Endodermal cell (in vitro differentiated cells): Measurements from ENCODE around the gene MRPS11. TPM values are rescaled to one million over a fixed set of nuclear protein-coding genes. Genes with fewer than 3 reads are reported as not detected.

Experiments used
- DNase-seq: peaks from one replicate; pipeline ENCODE4 v3.0.0-alpha.2; 2017
- H3K27ac ChIP-seq: 2 replicates; pipeline ENCODE4 v1.5.1; 2013; ENCODE audit warnings: mild to moderate bottlenecking, low read depth, low read length, moderate library complexity
- H3K27me3 ChIP-seq: 2 replicates; pipeline ENCODE4 v1.6.1; 2013; ENCODE audit warnings: mild to moderate bottlenecking, low read length, moderate library complexity; ENCODE audit not compliant: insufficient read depth, control insufficient read depth, poor library complexity, severe bottlenecking
- H3K36me3 ChIP-seq: 2 replicates; pipeline ENCODE4 v1.7.0; 2013; ENCODE audit warnings: mild to moderate bottlenecking, low read length, moderate library complexity; ENCODE audit not compliant: control insufficient read depth, insufficient read depth
- H3K4me1 ChIP-seq: one replicate; pipeline ENCODE4 v1.7.0; 2013; ENCODE audit warnings: low read length; ENCODE audit not compliant: control insufficient read depth, insufficient read depth
- H3K4me3 ChIP-seq: 2 replicates; pipeline ENCODE4 v1.5.1; 2013; ENCODE audit warnings: mild to moderate bottlenecking, low read length, moderate library complexity
- H3K9ac ChIP-seq: 2 replicates; pipeline ENCODE4 v1.6.1; 2013; ENCODE audit warnings: mild to moderate bottlenecking, low read length, moderate library complexity; ENCODE audit not compliant: poor library complexity, severe bottlenecking; ENCODE audit errors: extremely low read depth
- H3K9me3 ChIP-seq: 2 replicates; pipeline ENCODE4 v1.6.1; 2013; ENCODE audit warnings: mild to moderate bottlenecking, low read length, moderate library complexity; ENCODE audit not compliant: control insufficient read depth
- H3K27ac Mint-ChIP-seq: 2 replicates; pipeline ENCODE4 v1.8.0; 2020; ENCODE audit warnings: mixed read lengths
- H3K27me3 Mint-ChIP-seq: 2 replicates; pipeline ENCODE4 v1.8.0; 2021; ENCODE audit warnings: mild to moderate bottlenecking, mixed read lengths; ENCODE audit not compliant: insufficient read depth
- H3K36me3 Mint-ChIP-seq: 2 replicates; pipeline ENCODE4 v1.8.0; 2020; ENCODE audit warnings: low read depth, mixed read lengths
- H3K4me1 Mint-ChIP-seq: 2 replicates; pipeline ENCODE4 v1.8.0; 2020; ENCODE audit warnings: mixed read lengths
- H3K4me3 Mint-ChIP-seq: 2 replicates; pipeline ENCODE4 v1.8.0; 2020; ENCODE audit warnings: mild to moderate bottlenecking, moderate library complexity, mixed read lengths
- H3K9me3 Mint-ChIP-seq: 2 replicates; pipeline ENCODE4 v1.8.0; 2020; ENCODE audit warnings: mild to moderate bottlenecking, mixed read lengths
- WGBS, 2 experiments: methylation state at CpG; one replicate each; pipeline versions ENCODE4 v1.1.5 to v1.1.7; 2013; ENCODE audit warnings: missing lambda C conversion rate in 2 of 2, mixed read lengths in 1 of 2; ENCODE audit not compliant: insufficient coverage in 1 of 2, insufficient read length in 1 of 2; 5-methylcytosine and 5-hydroxymethylcytosine counted together
- long read RNA-seq, 4 experiments: library from polyadenylated mRNA in 2 of 4; library from RNA in 1 of 4; library from capped mRNA in 1 of 4; stranded (forward) in 3 of 4; unstranded in 1 of 4; transcript quantifications; one replicate each; pipeline ENCODE4 v2.0.0, GENCODE V29; 2020 to 2021; ENCODE audit warnings: inconsistent platforms in 1 of 4
- polyA plus RNA-seq, 2 experiments: library from polyadenylated mRNA; stranded (reverse); fragments of 50-300 nt; gene quantifications; one replicate each; pipeline ENCODE4 v1.2.3, GENCODE V29; 2013
- total RNA-seq, 2 donors: library from RNA; stranded (reverse); fragmentation: NEBNext Ultra II Directional in 1 of 2; extraction: Animal tissue kit (Norgen Biotek cat#: 25700) in 1 of 2; gene quantifications; 2 replicates in 1 of 2; 3 replicates in 1 of 2; pipeline ENCODE4 v1.2.1, GENCODE V29; 2021
- TF ChIP-seq, protein P1 (sequence below): fragments of 200-600 bp; sonication (generic); conservative IDR thresholded peaks from 2 replicates; pipeline ENCODE4 v1.5.0; 2021; ENCODE audit warnings: antibody characterized with exemption, mild to moderate bottlenecking

The MRPS11 gene
- 10 to 100 TPM; 44.8 to 49.0 TPM for total RNA-seq
- 46.4 TPM for polyA plus RNA-seq (2013, experiment 1 of 2)
- polyA plus RNA-seq (2013, experiment 2 of 2): 45.7 TPM
- long read RNA-seq, experiment 1, transcript MRPS11-201 (6 exons, 3,644 nt): major isoform, 16 of 40 reads
- long read RNA-seq, experiment 1, partial matches to known transcripts: 4 of 40 reads
- long read RNA-seq, experiment 1, other reads (novel, unspliced or antisense): 19 of 40 reads
- long read RNA-seq, experiment 2, transcript MRPS11-201 (6 exons, 3,644 nt): major isoform, 23 of 41 reads
- long read RNA-seq, experiment 2, partial matches to known transcripts: 3 of 41 reads
- long read RNA-seq, experiment 2, other reads (novel, unspliced or antisense): 13 of 41 reads
- long read RNA-seq, experiment 3, transcript MRPS11-201 (6 exons, 3,644 nt): major isoform, 23 of 42 reads
- long read RNA-seq, experiment 3, partial matches to known transcripts: 3 of 42 reads
- long read RNA-seq, experiment 3, other reads (novel, unspliced or antisense): 14 of 42 reads
- long read RNA-seq, experiment 4, transcript MRPS11-206 (2 exons, 453 nt): minor isoform, 5 of 119 reads
- long read RNA-seq, experiment 4, transcript MRPS11-201 (6 exons, 3,644 nt): major isoform, 75 of 119 reads
- long read RNA-seq, experiment 4, partial matches to known transcripts: 6 of 119 reads
- long read RNA-seq, experiment 4, other reads (novel, unspliced or antisense): 32 of 119 reads

DNA sequence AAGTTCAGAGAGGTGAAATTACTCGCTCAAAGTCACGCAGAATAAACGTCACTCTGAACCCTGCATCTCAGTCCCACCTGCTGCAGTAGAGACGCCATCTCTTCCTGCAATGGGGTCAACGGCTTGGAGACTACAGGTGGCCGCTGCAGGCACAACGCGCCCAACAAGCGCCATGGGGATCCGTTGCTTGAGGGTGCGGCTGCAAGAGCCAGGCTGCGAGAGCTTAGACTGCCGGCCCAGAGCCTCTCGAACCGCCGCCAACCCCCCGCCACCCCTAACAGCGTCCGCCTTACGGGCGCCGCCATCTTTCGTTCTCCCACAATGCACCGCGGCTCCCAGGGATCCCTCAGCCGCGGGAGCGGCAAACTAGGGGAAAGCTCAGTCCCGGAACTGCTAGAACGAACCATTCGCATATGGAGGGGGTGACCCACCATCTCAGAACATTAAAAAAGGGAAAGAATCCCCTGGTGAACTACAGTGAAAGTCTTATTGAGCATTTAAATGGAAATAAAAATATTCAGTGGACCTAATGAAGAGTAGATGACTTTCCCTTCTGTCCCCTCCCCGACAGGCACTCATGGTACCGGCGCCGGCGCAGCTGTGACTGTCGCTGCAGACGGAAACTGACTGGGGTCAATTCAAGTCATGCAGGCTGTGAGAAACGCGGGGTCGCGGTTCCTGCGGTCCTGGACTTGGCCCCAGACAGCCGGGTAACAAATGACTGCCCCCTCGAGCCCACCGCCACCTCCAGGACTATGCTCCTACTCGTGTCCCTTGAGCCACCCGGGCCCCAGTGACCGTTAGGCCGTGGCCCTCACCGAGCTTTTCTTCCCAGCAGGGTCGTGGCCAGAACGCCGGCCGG lies at the start of gene MRPS11, which contains the start of gene MRPL46:
Gene MRPS11 (plus strand): TSS at position 636 of the 862 bp plus-strand sequence. CDS start 10 bp downstream, at position 646.
Gene MRPL46 (minus strand): TSS at position 316 of the 862 bp plus-strand sequence. CDS start 11 bp downstream, at position 305.
- peak within 1 kb of the TSS; percentile 88 for H3K4me3 Mint-ChIP-seq
- DNase-seq: peak; percentile 94
- Histone ChIP-seq H3K36me3 (peaks cover 32% of the 10 kb centered on the region), H3K9me3 (no peaks in the 10 kb centered on the region), H3K27ac (peak within 1 kb of the TSS; percentile 92), H3K4me1 (no peaks in the 10 kb centered on the region), H3K9ac (peak within 1 kb of the TSS; percentile 88), H3K4me3 (peak within 1 kb of the TSS; percentile 97), H3K27me3 (no peaks in the 10 kb centered on the region)
- 0% methylated on average over 25 to 55 of the region's 55 CpGs for WGBS, 2 experiments
- H3K4me1 Mint-ChIP-seq: peaks cover 13% of the 10 kb centered on the region
- H3K27ac Mint-ChIP-seq: peak within 1 kb of the TSS; percentile 99
- H3K36me3 Mint-ChIP-seq: peaks cover 15% of the 10 kb centered on the region
- H3K9me3 Mint-ChIP-seq: no peaks in the 10 kb centered on the region
- TF ChIP-seq, protein P1, sequence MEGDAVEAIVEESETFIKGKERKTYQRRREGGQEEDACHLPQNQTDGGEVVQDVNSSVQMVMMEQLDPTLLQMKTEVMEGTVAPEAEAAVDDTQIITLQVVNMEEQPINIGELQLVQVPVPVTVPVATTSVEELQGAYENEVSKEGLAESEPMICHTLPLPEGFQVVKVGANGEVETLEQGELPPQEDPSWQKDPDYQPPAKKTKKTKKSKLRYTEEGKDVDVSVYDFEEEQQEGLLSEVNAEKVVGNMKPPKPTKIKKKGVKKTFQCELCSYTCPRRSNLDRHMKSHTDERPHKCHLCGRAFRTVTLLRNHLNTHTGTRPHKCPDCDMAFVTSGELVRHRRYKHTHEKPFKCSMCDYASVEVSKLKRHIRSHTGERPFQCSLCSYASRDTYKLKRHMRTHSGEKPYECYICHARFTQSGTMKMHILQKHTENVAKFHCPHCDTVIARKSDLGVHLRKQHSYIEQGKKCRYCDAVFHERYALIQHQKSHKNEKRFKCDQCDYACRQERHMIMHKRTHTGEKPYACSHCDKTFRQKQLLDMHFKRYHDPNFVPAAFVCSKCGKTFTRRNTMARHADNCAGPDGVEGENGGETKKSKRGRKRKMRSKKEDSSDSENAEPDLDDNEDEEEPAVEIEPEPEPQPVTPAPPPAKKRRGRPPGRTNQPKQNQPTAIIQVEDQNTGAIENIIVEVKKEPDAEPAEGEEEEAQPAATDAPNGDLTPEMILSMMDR: no peak
- H3K27me3 Mint-ChIP-seq: no peaks in the 10 kb centered on the region

DNA sequence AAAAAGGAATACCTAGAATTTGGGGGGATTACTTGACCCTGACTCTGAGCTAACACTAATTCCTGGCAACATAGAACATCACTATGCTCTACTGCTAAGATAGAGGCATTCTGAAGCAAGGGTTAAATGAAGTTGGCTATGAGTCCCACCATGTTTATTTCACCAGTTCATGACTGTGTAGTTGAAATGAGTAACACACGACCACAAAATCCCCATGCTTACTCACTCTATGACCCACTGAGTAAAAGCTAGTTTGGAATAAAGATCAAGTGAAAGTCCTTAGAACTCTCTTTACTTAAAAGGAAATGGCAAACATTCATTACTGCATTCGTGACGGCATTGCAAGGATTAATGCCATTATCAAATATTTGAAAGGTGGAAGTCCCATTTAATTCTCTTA lies 47.7 kb upstream of the MRPS11 start:
- Histone ChIP-seq H3K36me3 (no peaks in the 10 kb centered on the region), H3K9me3 (no peaks in the 10 kb centered on the region), H3K4me3 (no peak overlapping the region), H3K4me1 (no peaks in the 10 kb centered on the region), H3K27ac (no peak overlapping the region), H3K9ac (no peak overlapping the region), H3K27me3 (peaks cover 83% of the 10 kb centered on the region)
- Mint-ChIP-seq H3K9me3 (no peaks in the 10 kb centered on the region), H3K36me3 (no peaks in the 10 kb centered on the region), H3K27me3 (peaks cover 87% of the 10 kb centered on the region), H3K27ac (no peak overlapping the region), H3K4me1 (no peaks in the 10 kb centered on the region), H3K4me3 (no peak overlapping the region)
- 81 to 85% methylated on average over 2 to 3 of the region's 3 CpGs for WGBS, 2 experiments
- TF ChIP-seq, protein P1: no peak
- no peak for DNase-seq

DNA sequence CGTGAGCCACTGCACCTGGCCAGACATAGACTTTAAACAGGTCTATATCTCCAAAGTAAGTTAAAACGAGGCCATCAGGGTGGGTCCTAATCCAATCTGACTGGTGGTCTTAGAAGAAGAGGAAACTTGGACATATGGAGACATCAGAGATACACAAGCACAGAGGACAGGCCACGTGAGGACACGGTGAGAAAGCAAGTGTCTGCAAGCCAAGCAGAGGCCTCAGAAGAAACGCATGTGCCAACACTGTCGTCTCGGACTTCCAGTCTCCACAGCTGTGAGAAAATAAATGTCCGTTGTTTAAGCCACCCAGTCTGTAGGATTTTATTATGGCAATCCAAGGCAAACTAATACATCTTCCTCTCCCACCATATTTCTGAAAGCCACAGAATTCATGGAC lies 44.2 kb upstream of the MRPS11 start:
- H3K27me3 ChIP-seq: peaks cover 83% of the 10 kb centered on the region
- no peaks in the 10 kb centered on the region for H3K9me3 ChIP-seq
- peaks cover 89% of the 10 kb centered on the region for H3K27me3 Mint-ChIP-seq
- no peak overlapping the region for H3K4me3 ChIP-seq
- WGBS, 2 experiments: 88 to 93% methylated on average over 8 of the region's 8 CpGs
- H3K27ac Mint-ChIP-seq: no peak overlapping the region
- peaks cover 6% of the 10 kb centered on the region for H3K4me1 Mint-ChIP-seq
- no peaks in the 10 kb centered on the region for H3K9me3 Mint-ChIP-seq
- H3K27ac ChIP-seq: no peak overlapping the region
- H3K4me3 Mint-ChIP-seq: no peak overlapping the region
- no peaks in the 10 kb centered on the region for H3K36me3 ChIP-seq
- H3K4me1 ChIP-seq: no peaks in the 10 kb centered on the region
- H3K36me3 Mint-ChIP-seq: no peaks in the 10 kb centered on the region
- TF ChIP-seq, protein P1: no peak
- H3K9ac ChIP-seq: no peak overlapping the region
- no peak for DNase-seq
